ENCODE measurements around the gene CAST.

DNA sequence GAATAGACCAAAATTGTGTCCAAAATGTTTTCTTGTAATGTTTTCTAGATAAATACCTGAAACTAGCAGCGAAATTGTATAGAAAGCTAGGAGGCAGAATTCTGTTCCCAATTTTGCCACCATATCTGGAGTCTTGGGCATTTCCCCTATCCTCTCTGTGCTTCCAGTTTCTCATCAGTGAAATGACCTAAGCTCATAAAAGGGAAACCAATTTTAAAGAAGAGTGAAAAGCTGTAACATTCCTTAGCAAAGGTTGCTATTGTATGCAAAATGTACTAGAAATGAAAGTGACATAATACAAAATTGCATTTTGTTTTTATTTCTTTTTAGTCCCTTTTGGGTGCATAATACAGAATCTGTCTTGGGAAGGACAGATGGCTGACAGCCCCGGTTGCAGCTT, 36.8 kb upstream of the CAST start:
- TF ChIP-seq, protein P1, sequence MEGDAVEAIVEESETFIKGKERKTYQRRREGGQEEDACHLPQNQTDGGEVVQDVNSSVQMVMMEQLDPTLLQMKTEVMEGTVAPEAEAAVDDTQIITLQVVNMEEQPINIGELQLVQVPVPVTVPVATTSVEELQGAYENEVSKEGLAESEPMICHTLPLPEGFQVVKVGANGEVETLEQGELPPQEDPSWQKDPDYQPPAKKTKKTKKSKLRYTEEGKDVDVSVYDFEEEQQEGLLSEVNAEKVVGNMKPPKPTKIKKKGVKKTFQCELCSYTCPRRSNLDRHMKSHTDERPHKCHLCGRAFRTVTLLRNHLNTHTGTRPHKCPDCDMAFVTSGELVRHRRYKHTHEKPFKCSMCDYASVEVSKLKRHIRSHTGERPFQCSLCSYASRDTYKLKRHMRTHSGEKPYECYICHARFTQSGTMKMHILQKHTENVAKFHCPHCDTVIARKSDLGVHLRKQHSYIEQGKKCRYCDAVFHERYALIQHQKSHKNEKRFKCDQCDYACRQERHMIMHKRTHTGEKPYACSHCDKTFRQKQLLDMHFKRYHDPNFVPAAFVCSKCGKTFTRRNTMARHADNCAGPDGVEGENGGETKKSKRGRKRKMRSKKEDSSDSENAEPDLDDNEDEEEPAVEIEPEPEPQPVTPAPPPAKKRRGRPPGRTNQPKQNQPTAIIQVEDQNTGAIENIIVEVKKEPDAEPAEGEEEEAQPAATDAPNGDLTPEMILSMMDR (IDR thresholded peaks at IDR 0.05) = no peak
- TF ChIP-seq EZH2 (IDR thresholded peaks at IDR 0.05; ENCODE audit: borderline replicate concordance, insufficient read depth, low read depth, low read length, poor library complexity, severe bottlenecking) = no peak
